HCT116 (cell line): ENCODE results near the gene RGS7.

Experiments
- CEBPB ChIP-seq: IDR thresholded peaks from 2 replicates; pipeline ENCODE4 v1.6.1; 2012; ENCODE audit warnings: low read depth
- ELF1 ChIP-seq: IDR thresholded peaks from 2 replicates; pipeline ENCODE4 v1.6.1; 2012; ENCODE audit warnings: low read depth, borderline replicate concordance
- EZH2 ChIP-seq: fragments of 200-600 bp; sonication (generic); IDR thresholded peaks from 2 replicates; pipeline ENCODE4 v1.6.1; 2017; ENCODE audit warnings: antibody characterized with exemption, mixed run types
- EZH2phosphoT487 ChIP-seq: fragments of 200-600 bp; IDR thresholded peaks from 2 replicates; pipeline ENCODE4 v1.6.1; 2018; ENCODE audit warnings: antibody characterized with exemption, borderline replicate concordance
- FOSL1 ChIP-seq: IDR thresholded peaks from 2 replicates; pipeline ENCODE4 v1.6.1; 2012; ENCODE audit warnings: low read depth
- JUND ChIP-seq: IDR thresholded peaks from 2 replicates; pipeline ENCODE4 v1.6.1; 2012
- POLR2A ChIP-seq: IDR thresholded peaks from 2 replicates; pipeline ENCODE4 v1.7.0; 2011; ENCODE audit warnings: borderline replicate concordance; ENCODE audit not compliant: insufficient read depth, insufficient read length; ENCODE audit errors: extremely low read depth
- POLR2AphosphoS5 ChIP-seq: IDR thresholded peaks from 2 replicates; pipeline ENCODE4 v1.6.1; 2011; ENCODE audit warnings: mild to moderate bottlenecking, low read depth, low read length, moderate library complexity
- RAD21 ChIP-seq: IDR thresholded peaks from 2 replicates; pipeline ENCODE4 v1.6.1; 2012; ENCODE audit warnings: low read depth, mild to moderate bottlenecking
- SIN3A ChIP-seq: IDR thresholded peaks from 2 replicates; pipeline ENCODE4 v1.6.1; 2012; ENCODE audit warnings: low read depth
- YY1 ChIP-seq: IDR thresholded peaks from 2 replicates; pipeline ENCODE4 v1.6.1; 2011; ENCODE audit warnings: low read length, low read depth, moderate library complexity, mild to moderate bottlenecking; ENCODE audit not compliant: insufficient replicate concordance; ENCODE audit errors: extremely low read depth
- TF ChIP-seq, protein P1 (sequence below), 3 experiments: fragments of 200-600 bp in 1 of 3; sonication (generic) in 1 of 3; IDR thresholded peaks in 2 of 3; conservative IDR thresholded peaks in 1 of 3; 2 replicates each; pipeline ENCODE4 v1.5.1; 2012 to 2017; ENCODE audit warnings: low read depth in 2 of 3, low read length in 2 of 3, antibody characterized with exemption in 1 of 3, borderline replicate concordance in 1 of 3, control low read depth in 1 of 3, mild to moderate bottlenecking in 1 of 3, mixed read lengths in 1 of 3, mixed run types in 1 of 3, moderate library complexity in 1 of 3; ENCODE audit not compliant: insufficient read depth in 1 of 3
- TF ChIP-seq, protein P2 (sequence below): IDR thresholded peaks from 2 replicates; pipeline ENCODE4 v1.6.1; 2011; ENCODE audit warnings: mild to moderate bottlenecking, low read length, moderate library complexity; ENCODE audit not compliant: insufficient replicate concordance; ENCODE audit errors: extremely low read depth
- TF ChIP-seq, protein P3 (sequence below): IDR thresholded peaks from 2 replicates; pipeline ENCODE4 v1.6.1; 2012

DNA sequence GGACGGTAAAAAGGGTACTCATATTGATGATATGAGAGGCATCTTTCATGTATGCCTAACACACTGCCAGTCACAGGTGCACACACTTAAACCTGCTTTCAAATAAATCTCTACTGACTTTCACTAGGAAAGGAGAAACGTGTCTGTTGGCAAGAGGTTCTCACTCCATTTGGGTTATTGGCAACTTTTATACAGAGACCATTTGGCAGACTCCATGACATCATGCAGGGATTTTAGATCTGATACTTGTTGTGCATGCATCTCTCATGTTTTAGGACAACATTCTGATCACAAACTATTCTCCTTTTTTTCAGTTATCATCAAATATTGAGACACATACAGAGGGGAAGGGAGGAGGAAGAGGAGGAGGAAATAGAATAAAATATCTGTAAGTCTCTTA, 31.5 kb downstream of the RGS7 start:
- TF ChIP-seq, protein P1, sequence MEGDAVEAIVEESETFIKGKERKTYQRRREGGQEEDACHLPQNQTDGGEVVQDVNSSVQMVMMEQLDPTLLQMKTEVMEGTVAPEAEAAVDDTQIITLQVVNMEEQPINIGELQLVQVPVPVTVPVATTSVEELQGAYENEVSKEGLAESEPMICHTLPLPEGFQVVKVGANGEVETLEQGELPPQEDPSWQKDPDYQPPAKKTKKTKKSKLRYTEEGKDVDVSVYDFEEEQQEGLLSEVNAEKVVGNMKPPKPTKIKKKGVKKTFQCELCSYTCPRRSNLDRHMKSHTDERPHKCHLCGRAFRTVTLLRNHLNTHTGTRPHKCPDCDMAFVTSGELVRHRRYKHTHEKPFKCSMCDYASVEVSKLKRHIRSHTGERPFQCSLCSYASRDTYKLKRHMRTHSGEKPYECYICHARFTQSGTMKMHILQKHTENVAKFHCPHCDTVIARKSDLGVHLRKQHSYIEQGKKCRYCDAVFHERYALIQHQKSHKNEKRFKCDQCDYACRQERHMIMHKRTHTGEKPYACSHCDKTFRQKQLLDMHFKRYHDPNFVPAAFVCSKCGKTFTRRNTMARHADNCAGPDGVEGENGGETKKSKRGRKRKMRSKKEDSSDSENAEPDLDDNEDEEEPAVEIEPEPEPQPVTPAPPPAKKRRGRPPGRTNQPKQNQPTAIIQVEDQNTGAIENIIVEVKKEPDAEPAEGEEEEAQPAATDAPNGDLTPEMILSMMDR (IDR thresholded peaks at IDR 0.05 in 2 of 3, conservative IDR thresholded peaks at IDR 0.05 in 1 of 3; ENCODE audit: borderline replicate concordance in 1 of 3, insufficient read depth in 1 of 3, low read depth in 2 of 3, low read length in 2 of 3), result no peak
- TF ChIP-seq RAD21 (no peak), POLR2A (no peak), EZH2 (no peak), POLR2AphosphoS5 (no peak), YY1 (no peak), SIN3A (no peak), JUND (no peak), FOSL1 (no peak), CEBPB (no peak), EZH2phosphoT487 (no peak), ELF1 (no peak)
- TF ChIP-seq, protein P2, sequence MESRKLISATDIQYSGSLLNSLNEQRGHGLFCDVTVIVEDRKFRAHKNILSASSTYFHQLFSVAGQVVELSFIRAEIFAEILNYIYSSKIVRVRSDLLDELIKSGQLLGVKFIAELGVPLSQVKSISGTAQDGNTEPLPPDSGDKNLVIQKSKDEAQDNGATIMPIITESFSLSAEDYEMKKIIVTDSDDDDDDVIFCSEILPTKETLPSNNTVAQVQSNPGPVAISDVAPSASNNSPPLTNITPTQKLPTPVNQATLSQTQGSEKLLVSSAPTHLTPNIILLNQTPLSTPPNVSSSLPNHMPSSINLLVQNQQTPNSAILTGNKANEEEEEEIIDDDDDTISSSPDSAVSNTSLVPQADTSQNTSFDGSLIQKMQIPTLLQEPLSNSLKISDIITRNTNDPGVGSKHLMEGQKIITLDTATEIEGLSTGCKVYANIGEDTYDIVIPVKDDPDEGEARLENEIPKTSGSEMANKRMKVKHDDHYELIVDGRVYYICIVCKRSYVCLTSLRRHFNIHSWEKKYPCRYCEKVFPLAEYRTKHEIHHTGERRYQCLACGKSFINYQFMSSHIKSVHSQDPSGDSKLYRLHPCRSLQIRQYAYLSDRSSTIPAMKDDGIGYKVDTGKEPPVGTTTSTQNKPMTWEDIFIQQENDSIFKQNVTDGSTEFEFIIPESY, result no peak
- TF ChIP-seq, protein P3, sequence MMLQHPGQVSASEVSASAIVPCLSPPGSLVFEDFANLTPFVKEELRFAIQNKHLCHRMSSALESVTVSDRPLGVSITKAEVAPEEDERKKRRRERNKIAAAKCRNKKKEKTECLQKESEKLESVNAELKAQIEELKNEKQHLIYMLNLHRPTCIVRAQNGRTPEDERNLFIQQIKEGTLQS, result no peak
